Prostate gland (tissue), 2 donors: Measurements from ENCODE around the gene BTD.

Source experiments
- POLR2A ChIP-seq: fragments of 450-650 bp; IDR thresholded peaks from one replicate; pipeline ENCODE4 v1.6.1; 2016; ENCODE audit warnings: antibody characterized with exemption, mild to moderate bottlenecking
- POLR2AphosphoS5 ChIP-seq: sonication (generic); formaldehyde crosslinking; IDR thresholded peaks from one replicate; pipeline ENCODE4 v1.6.1; 2017; ENCODE audit warnings: antibody characterized with exemption
- TF ChIP-seq, protein P1 (sequence below), 4 experiments: fragments of 200-600 bp in 2 of 4; fragments of 450-650 bp in 2 of 4; sonication (generic) in 2 of 4; IDR thresholded peaks; 1 replicate in 3 of 4; 2 replicates in 1 of 4; pipeline ENCODE4 v1.5.1; 2016 to 2019; ENCODE audit warnings: antibody characterized with exemption in 4 of 4, mild to moderate bottlenecking in 2 of 4, moderate library complexity in 2 of 4

DNA sequence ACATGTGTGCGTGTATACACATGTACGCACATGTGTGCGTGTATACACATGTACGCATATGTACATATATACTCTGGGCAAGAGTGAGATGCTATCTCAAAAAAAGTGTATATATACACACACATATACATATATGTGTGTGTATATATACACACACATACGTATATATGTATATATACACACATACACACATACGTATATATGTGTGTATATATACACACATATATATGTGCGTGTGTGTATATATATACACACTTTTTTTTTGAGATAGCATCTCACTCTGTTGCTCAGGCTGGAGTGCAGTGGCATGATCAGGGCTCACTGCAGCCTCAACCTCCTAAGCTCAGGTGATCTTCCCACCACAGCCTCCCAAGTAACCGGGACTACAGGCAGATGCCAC is 8.6 kb upstream of the BTD start:
- TF ChIP-seq, protein P1, sequence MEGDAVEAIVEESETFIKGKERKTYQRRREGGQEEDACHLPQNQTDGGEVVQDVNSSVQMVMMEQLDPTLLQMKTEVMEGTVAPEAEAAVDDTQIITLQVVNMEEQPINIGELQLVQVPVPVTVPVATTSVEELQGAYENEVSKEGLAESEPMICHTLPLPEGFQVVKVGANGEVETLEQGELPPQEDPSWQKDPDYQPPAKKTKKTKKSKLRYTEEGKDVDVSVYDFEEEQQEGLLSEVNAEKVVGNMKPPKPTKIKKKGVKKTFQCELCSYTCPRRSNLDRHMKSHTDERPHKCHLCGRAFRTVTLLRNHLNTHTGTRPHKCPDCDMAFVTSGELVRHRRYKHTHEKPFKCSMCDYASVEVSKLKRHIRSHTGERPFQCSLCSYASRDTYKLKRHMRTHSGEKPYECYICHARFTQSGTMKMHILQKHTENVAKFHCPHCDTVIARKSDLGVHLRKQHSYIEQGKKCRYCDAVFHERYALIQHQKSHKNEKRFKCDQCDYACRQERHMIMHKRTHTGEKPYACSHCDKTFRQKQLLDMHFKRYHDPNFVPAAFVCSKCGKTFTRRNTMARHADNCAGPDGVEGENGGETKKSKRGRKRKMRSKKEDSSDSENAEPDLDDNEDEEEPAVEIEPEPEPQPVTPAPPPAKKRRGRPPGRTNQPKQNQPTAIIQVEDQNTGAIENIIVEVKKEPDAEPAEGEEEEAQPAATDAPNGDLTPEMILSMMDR (IDR thresholded peaks at IDR 0.05): no peak
- TF ChIP-seq POLR2A (no peak), POLR2AphosphoS5 (no peak)
